PFSK-1 (cell line): ENCODE results near the gene STIP1.

ENCODE experiments used
- FOXP2 ChIP-seq: optimal IDR thresholded peaks from 2 replicates; pipeline ENCODE3; 2011; ENCODE audit warnings: borderline replicate concordance, control low read depth, inconsistent platforms; ENCODE audit not compliant: insufficient read depth; ENCODE audit errors: extremely low read length, extremely low read depth
- POLR2AphosphoS5 ChIP-seq: IDR thresholded peaks from 2 replicates; pipeline ENCODE4 v1.6.1; 2012; ENCODE audit warnings: low read depth, mild to moderate bottlenecking, control low read depth, low read length, moderate library complexity
- SIN3A ChIP-seq: IDR thresholded peaks from 2 replicates; pipeline ENCODE4 v1.6.1; 2012; ENCODE audit warnings: mild to moderate bottlenecking, low read length, moderate library complexity, borderline replicate concordance; ENCODE audit not compliant: insufficient read depth
- TAF1 ChIP-seq: IDR thresholded peaks from 2 replicates; pipeline ENCODE4 v1.6.1; 2012; ENCODE audit warnings: low read length, control low read depth, borderline replicate concordance; ENCODE audit not compliant: insufficient read depth
- TF ChIP-seq, protein P1 (sequence below), 2 experiments: IDR thresholded peaks; 2 replicates each; pipeline versions ENCODE4 v1.6.1 to v1.8.0; 2011 to 2012; ENCODE audit warnings: low read depth in 2 of 2, low read length in 2 of 2, control low read depth in 1 of 2, inconsistent platforms in 1 of 2, mild to moderate bottlenecking in 1 of 2, moderate library complexity in 1 of 2; ENCODE audit not compliant: insufficient read depth in 1 of 2

DNA sequence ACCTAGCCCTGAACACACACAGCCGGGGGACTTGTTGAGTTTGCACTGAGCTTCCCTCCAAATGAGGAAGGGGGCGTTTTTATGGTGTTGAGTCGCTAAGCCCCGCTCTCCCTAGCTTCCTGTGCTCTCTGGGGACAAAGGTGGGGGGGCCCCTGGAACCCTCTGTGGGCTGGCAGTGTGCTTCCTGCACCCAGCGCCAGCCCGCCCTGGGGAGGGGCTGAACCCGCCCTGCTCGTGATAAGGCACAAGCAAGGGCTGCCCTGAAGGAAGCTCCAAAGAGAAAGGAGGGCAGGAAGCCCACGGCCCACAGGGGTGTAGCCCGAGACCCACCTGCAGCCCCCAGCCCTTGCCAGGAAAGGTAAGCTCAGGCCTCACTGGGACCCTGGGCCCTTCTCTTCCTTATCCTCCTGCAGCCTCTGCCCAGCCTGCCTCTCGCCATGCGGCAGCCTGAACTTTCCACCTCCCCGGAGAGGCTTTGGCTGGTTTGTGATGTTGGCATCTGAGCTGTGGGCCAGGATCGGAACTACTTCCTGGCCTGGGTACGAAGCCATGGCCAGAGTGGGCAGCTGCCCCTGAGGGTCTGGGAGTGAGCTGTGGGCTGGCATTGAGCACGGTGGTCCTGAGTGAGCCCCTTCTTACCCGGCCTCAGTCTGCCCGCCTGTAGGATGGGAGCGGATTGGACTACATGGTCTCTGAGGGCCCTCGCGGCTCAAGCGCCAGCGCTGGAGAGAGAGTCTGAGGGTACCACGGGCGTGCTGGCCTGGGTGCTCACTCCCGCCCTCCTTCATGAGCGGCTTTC lies 20.7 kb downstream of the STIP1 start, which contains the start of gene FERMT3:
- TF ChIP-seq POLR2AphosphoS5: no peak
- TF ChIP-seq, protein P1, sequence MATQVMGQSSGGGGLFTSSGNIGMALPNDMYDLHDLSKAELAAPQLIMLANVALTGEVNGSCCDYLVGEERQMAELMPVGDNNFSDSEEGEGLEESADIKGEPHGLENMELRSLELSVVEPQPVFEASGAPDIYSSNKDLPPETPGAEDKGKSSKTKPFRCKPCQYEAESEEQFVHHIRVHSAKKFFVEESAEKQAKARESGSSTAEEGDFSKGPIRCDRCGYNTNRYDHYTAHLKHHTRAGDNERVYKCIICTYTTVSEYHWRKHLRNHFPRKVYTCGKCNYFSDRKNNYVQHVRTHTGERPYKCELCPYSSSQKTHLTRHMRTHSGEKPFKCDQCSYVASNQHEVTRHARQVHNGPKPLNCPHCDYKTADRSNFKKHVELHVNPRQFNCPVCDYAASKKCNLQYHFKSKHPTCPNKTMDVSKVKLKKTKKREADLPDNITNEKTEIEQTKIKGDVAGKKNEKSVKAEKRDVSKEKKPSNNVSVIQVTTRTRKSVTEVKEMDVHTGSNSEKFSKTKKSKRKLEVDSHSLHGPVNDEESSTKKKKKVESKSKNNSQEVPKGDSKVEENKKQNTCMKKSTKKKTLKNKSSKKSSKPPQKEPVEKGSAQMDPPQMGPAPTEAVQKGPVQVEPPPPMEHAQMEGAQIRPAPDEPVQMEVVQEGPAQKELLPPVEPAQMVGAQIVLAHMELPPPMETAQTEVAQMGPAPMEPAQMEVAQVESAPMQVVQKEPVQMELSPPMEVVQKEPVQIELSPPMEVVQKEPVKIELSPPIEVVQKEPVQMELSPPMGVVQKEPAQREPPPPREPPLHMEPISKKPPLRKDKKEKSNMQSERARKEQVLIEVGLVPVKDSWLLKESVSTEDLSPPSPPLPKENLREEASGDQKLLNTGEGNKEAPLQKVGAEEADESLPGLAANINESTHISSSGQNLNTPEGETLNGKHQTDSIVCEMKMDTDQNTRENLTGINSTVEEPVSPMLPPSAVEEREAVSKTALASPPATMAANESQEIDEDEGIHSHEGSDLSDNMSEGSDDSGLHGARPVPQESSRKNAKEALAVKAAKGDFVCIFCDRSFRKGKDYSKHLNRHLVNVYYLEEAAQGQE (IDR thresholded peaks at IDR 0.05; ENCODE audit: insufficient read depth in 1 of 2, low read depth in 2 of 2, low read length in 2 of 2): no peak
- TF ChIP-seq TAF1: no peak
- no peak for TF ChIP-seq SIN3A
- TF ChIP-seq FOXP2: no peak
